ENCODE measurements around the gene NAAA.
"Not testable (repeated sequence)": the region's sequence is repeated elsewhere in the genome, so short reads cannot be mapped to it uniquely, and the experiment has no call there.

The NAAA gene

GRCh38 chr4:75919920-75920319 is 20.9 kb downstream of the NAAA start:
- DNase-seq (ENCODE audit: low spot score): no peak

DNA sequence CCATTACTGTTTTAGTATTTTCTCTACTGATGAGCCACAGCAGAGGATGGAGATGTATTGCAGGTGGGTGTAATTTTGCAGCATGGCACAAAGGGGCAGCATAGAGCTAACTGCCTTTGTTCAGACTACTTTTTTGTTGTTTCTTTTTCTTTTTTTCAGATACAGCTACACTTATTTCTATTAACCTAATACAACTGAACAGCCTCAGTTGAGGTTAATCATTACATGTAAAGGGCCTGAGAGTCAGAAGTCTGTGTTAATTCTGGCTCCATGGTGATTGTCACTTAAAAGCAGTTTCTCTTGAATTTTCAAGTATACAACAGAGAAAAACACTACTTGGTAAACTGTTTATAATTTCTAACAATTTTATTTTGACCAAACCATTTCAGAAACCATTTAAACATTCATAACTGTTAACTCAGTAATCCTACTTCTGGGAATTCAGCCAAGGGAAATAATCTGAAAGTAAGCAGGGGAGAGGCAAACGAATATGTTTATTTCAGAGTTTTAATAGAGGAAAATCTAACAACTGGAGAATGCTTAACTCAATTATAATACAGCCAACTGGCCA is 24.6 kb downstream of the NAAA start:
- DNase-seq (ENCODE audit: low spot score): peak; percentile 56

- no peak for DNase-seq (ENCODE audit: low spot score)
Observed at GRCh38 chr4:75912968-75913367, 27.8 kb downstream of the NAAA start.

DNA sequence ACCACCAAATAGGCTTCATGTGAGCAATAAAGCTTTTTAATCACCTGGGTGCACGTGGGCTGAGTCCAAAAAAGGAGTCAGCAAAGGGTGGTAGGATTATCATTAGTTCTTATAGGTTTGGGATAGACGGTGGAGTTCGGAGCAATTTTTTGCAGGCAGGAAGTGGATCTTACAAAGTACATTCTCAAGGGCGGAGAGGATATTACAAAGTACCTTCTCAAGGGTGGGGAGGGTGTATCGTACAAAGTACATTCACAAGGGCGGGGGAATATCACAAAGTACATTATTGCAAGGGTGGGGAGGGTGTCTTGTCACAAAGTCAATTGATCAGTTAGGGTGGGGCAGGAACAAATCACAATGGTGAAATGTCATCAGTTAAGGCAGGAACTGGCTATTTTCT is 30.0 kb downstream of the NAAA start:
- DNase-seq (ENCODE audit: low spot score): not testable (repeated sequence)

DNA sequence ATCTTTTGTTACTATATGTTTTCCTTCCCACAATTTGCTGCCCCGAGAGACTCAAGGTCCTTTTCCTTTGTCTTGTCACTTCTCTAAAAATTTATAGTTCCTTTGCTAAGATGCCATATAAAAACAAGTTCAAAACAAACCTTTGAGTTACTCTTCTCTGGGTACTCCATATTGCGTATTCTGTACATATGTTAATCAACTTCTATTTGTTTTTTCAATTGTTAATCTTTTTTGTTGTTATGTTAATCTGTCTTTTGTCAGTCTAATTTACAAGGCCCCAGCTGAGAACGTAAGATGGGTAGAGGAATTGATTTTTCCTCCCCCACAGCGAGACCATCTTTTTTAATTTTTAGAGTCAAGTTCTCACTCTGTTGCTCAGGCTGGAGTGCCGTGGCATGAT is 31.4 kb downstream of the NAAA start:
- no peak for DNase-seq (ENCODE audit: low spot score)

- DNase-seq (ENCODE audit: low spot score): no peak
Observed at GRCh38 chr4:75908555-75908954, 32.3 kb downstream of the NAAA start.

- DNase-seq (ENCODE audit: low spot score): no peak
Observed at GRCh38 chr4:75907966-75908365, 32.8 kb downstream of the NAAA start.

DNA sequence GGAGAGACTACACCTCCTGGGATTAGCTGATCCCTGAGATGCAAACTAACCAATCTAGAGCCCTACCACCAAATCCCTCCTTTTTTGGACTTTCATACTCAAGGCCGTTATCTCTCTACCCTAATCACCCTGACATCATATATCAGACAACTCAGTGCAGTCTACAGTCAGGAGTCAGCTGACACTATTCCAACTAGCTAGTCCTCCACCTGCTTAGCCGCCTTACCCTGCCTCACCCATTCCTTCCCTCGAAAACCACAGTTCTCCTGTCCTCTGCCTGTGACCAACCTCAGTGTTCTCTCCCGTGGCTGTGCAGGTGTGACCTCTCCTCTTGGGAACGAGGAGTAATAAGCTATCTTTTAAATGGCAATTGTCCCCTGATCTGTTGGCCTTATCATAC is 36.7 kb downstream of the NAAA start:
- DNase-seq (ENCODE audit: low spot score): no peak

- no peak for DNase-seq (ENCODE audit: low spot score)
Observed at GRCh38 chr4:75902352-75902751, 38.5 kb downstream of the NAAA start, which contains the start of gene PPEF2. Gene PPEF2, minus strand, starts transcription at chr4:75902452. Its CDS starts 6,127 bp downstream, at chr4:75896325.

- no peak for DNase-seq (ENCODE audit: low spot score)
Observed at GRCh38 chr4:75898536-75898935, 42.3 kb downstream of the NAAA start.

DNA sequence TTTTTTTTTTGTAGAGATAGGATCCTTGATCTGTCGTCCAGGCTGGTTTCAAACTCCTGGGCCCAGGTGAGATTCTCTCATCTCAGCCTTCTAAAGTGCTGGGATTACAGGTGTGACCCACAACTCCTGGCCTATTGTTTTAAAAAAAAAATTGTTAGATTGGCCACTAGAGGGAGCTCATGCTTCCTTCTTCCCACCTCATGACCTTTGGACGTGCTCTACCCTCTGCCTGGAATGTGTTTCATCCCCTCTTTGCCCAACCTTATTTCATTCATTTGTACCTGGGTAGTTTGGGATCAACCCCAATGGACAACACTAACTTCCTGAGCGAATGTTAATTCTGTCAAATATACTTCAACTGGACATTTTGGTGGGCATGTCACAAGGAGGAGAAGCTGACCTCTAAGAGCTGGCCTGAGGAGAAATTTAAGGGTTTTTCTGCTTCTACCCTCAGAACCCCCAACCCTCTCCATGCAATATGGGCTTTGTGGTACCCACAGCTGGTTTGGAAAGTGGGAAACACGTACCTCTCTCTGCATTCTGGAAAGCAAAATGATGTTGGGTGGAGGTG is 45.0 kb downstream of the NAAA start:
- peak; percentile 65 for DNase-seq (ENCODE audit: low spot score)

DNA sequence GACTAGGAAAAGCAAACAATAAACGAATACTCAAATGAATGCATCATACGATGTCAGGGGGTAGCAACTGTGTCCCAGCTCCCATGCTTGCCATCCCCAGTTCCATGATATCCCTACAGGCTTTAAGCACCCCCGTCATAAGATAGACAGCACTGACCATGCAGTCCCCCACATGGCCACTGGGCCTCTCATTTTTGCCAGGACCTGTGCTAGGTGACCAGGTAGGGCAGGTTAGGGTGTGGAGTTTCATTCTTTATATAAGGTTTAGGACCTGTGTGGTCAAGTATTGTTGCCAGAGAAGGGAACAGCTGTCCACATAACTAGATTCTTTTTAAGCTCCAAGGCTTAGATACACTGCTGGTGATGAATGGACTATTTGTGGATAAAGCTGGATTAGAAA is 48.3 kb downstream of the NAAA start:
- peak; percentile 43 for DNase-seq (ENCODE audit: low spot score)

- DNase-seq (ENCODE audit: low spot score): no peak
Observed at GRCh38 chr4:75891611-75892010, 49.2 kb downstream of the NAAA start.

DNA sequence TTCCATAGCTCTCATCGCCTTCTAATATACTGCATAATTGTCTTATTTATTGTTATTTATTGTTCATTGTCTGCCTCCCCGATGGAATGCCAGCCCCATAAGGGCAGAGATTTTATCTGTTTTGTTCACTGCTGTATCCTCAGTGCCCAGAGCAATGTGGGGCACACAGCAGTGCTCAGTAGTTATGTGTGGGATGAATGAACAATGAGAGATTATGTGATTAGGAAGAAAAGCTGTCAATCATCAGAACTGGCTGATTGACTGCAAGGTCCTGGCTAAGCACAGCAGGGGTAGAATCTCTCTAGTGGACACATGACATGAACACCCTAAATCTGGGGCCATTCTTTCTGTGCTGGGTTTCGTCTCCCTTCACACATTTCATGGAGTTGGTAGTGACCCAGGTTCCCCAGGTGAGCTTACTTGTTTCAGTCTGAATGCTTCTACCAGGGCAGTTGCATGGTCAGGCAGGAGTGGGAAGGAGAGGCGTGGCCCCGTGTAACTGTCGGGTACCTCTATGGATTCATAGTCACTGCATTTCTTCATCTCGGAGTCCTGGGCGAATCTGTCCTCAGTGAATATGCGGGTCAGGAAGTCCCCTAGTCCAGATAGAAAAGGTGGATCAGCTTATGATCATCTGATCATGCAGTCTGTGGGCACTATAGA is 51.1 kb downstream of the NAAA start:
- DNase-seq (ENCODE audit: low spot score): no peak

DNA sequence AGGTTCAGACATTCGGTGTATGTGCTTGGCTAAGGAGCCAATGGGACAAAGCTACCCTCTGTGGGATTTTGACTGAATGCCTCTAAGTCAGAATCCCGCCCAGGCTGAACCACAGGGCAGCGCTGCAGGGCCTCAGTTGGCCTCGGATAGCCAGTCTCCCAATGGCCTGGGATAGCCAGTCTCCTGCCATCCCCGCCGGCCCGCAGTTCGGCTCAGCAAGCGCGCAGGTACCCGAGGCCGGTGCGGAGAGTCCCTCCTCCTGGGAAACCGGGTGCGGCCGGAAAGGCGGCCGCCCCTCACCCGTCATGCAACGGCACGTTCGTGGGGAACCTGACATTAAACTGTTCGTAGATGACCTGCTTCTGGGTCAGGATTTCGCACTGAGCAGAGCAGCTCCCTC is 54.7 kb downstream of the NAAA start:
- no peak for DNase-seq (ENCODE audit: low spot score)

DNA sequence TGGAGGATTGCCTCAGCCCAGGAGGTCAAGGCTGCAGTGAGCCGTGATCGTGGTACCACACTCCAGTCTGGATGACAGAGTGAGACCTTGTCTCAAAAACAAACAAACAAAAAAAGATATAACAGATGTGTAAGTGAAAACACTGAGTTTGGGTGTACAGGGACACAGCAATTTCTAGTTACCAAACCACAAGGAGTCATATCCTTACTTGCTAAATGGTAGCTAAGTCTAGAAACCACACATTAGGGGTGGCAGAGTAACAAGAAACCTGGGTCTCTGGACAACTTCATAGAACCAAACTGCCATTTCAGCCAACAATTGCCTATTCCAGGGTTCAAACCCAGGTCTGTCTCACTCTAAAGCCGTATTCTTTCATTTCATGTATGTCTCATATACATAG is 59.3 kb downstream of the NAAA start:
- no peak for DNase-seq (ENCODE audit: low spot score)

DNA sequence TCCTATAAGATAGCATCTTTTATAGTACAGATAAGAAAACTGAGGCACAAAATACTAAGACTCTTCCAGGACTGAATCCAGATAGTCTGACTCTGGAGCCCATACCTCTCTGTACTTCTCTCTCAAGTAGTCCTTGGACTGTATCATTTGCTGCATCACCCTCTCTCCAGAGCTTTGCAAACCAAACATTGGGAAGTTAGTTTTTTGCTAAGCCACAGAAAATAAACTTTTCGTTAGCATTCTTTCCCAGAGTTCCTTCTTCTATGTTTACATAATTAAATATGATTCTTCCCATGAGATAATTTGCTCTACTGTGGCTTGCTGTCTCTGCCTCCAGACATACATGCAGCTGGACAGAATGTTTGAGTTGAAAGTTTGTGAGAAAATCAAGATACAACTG is 60.5 kb downstream of the NAAA start:
- DNase-seq (ENCODE audit: low spot score): no peak

DNA sequence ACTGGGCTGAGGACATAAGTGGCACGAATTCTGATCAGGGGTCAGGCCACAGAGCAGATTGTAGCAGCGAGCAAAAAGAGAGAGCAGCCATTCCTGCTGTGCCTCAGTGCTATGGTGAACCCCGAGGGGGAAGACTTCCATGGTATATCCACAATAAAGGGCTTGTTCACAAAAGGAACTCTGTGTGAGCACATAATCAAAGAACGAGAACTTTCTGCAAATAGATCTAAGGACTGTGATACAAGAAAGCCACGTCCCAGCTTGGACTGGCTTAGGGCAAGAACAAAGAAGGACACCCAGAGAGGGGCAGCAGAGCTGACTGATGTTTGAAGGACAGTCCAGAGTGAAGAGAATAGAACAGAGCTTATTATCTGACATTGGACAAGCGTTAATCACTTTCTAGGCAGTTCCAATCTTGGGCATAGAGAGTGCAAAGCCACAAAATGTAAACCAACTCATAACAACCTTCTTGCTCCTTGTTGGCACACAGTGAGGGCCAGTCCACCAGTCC is 62.5 kb downstream of the NAAA start:
- DNase-seq (ENCODE audit: low spot score): no peak

DNA sequence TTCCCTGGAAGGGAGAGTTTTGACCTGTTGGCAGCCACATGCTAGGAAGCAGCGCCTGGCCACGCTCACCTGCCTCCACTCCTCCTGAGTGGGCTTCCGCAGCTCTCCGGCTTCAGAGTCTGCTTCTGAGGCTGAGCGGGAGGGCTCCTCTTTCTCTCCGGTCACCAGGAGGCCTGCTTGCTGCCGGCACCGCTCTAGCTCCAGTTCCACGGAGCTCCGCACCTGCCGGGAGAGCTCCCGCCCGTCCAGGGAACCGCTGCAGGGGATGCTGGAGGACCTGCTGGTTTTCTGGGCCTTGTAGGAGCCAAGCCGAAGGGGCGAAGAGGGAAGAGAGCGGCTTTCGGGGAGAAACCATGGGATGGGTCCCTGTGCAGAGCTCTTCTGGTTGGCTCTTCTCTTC is 64.6 kb downstream of the NAAA start:
- no peak for DNase-seq (ENCODE audit: low spot score)

GRCh38 chr4:75869100-75869499 is 71.7 kb downstream of the NAAA start:
- DNase-seq (ENCODE audit: low spot score): no peak

DNA sequence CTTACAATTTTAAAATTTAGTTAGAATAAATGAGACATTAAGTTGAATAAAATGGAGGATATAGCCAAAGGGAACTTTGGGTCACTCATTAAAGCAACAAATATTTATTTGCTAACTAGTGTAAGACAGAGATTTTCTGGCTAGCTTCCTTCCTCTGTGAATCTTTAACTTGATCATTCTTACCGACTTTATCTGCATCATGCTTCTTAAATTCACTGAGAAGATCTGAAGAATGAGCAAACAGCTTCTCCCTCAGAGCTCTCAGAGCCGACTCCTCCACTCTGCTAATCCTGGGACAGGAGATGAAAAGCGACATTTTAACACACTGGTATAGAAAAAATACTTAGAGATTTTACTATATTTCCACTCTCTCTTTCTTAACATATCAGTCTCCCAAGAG is 73.7 kb downstream of the NAAA start:
- DNase-seq (ENCODE audit: low spot score): no peak
